NB4 (cell line): ENCODE results near the gene ANO1.

ENCODE experiments used
- CTCF ChIP-seq: IDR thresholded peaks from one replicate; pipeline ENCODE4 v1.5.1; 2012; ENCODE audit warnings: low read depth, low read length
- POLR2A ChIP-seq: IDR thresholded peaks from 2 replicates; pipeline ENCODE4 v1.6.1; 2011; ENCODE audit warnings: mild to moderate bottlenecking; ENCODE audit not compliant: insufficient read length; ENCODE audit errors: extremely low read depth
- TF ChIP-seq, protein P1 (sequence below): IDR thresholded peaks from 2 replicates; pipeline ENCODE4 v1.6.1; 2011; ENCODE audit warnings: low read depth, low read length

- TF ChIP-seq CTCF (no peak), POLR2A (no peak)
- TF ChIP-seq, protein P1, sequence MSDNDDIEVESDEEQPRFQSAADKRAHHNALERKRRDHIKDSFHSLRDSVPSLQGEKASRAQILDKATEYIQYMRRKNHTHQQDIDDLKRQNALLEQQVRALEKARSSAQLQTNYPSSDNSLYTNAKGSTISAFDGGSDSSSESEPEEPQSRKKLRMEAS = no peak
Observed at GRCh38 chr11:70131606-70132190, 53.6 kb downstream of the ANO1 start.
